H9 (cell line): ENCODE results near the gene TICRR. TPM values are rescaled to one million over a fixed set of nuclear protein-coding genes. Genes with fewer than 3 reads are reported as not detected.
A peak's percentile ranks its signal among the peaks of the same experiment; 100 is the strongest.

Experiments used
- DNase-seq: peaks from one replicate; pipeline ENCODE4 v3.0.0-alpha.2; 2017
- H2AFZ ChIP-seq: one replicate; pipeline ENCODE4 v1.6.1; 2013; ENCODE audit warnings: mild to moderate bottlenecking, low read length, control low read depth, moderate library complexity
- H2AK5ac ChIP-seq: 2 replicates; pipeline ENCODE4 v1.6.1; 2013; ENCODE audit warnings: low read length, control low read depth, mixed read lengths; ENCODE audit not compliant: insufficient read length
- H2BK120ac ChIP-seq: one replicate; pipeline ENCODE4 v1.6.1; 2013; ENCODE audit warnings: low read depth, mild to moderate bottlenecking, low read length, control low read depth, inconsistent platforms; ENCODE audit not compliant: poor library complexity, severe bottlenecking
- H2BK12ac ChIP-seq: 2 replicates; pipeline ENCODE4 v1.6.1; 2013; ENCODE audit warnings: low read length, control low read depth, mixed read lengths, low read depth; ENCODE audit not compliant: insufficient read length
- H2BK15ac ChIP-seq: 2 replicates; pipeline ENCODE4 v1.6.1; 2013; ENCODE audit warnings: low read depth, low read length, control low read depth
- H2BK20ac ChIP-seq: one replicate; pipeline ENCODE4 v1.6.1; 2013; ENCODE audit warnings: low read depth, mild to moderate bottlenecking, low read length, control low read depth, inconsistent platforms; ENCODE audit not compliant: poor library complexity, severe bottlenecking
- H2BK5ac ChIP-seq: 2 replicates; pipeline ENCODE4 v1.6.1; 2013; ENCODE audit warnings: low read length, control low read depth, mixed read lengths; ENCODE audit not compliant: insufficient read length
- H3K14ac ChIP-seq: 2 replicates; pipeline ENCODE4 v1.6.1; 2013; ENCODE audit warnings: low read length, control low read depth; ENCODE audit not compliant: insufficient read depth
- H3K18ac ChIP-seq: 2 replicates; pipeline ENCODE4 v1.6.1; 2013; ENCODE audit warnings: low read depth, mild to moderate bottlenecking, mixed read lengths, low read length, control low read depth; ENCODE audit not compliant: insufficient read length
- H3K23ac ChIP-seq: 2 replicates; pipeline ENCODE4 v1.6.1; 2013; ENCODE audit warnings: low read length, control low read depth, mixed read lengths, low read depth; ENCODE audit not compliant: insufficient read length
- H3K23me2 ChIP-seq: 2 replicates; pipeline ENCODE4 v1.6.1; 2013; ENCODE audit warnings: low read depth, mild to moderate bottlenecking, mixed read lengths, low read length, control low read depth; ENCODE audit not compliant: insufficient read length, poor library complexity, severe bottlenecking
- H3K27ac ChIP-seq: 2 replicates; pipeline ENCODE4 v1.5.1; 2013; ENCODE audit warnings: low read length, control low read depth, mixed read lengths, low read depth; ENCODE audit not compliant: insufficient read length
- H3K27me3 ChIP-seq: 2 replicates; pipeline ENCODE4 v1.6.1; 2013; ENCODE audit warnings: low read length, control low read depth, inconsistent platforms; ENCODE audit not compliant: insufficient read depth
- H3K4ac ChIP-seq: 2 replicates; pipeline ENCODE4 v1.6.1; 2013; ENCODE audit warnings: low read depth, mild to moderate bottlenecking, control low read depth, inconsistent platforms, low read length, moderate library complexity
- H3K4me1 ChIP-seq: 2 replicates; pipeline ENCODE4 v1.6.1; 2013; ENCODE audit warnings: low read length, control low read depth, inconsistent platforms; ENCODE audit not compliant: insufficient read depth
- H3K4me2 ChIP-seq: 2 replicates; pipeline ENCODE4 v1.6.1; 2013; ENCODE audit warnings: low read length, control low read depth, mixed read lengths; ENCODE audit not compliant: insufficient read length, insufficient read depth
- H3K56ac ChIP-seq: 2 replicates; pipeline ENCODE4 v1.6.1; 2013; ENCODE audit warnings: low read depth, mild to moderate bottlenecking, mixed read lengths, low read length, control low read depth; ENCODE audit not compliant: insufficient read length
- H3K79me1 ChIP-seq: 2 replicates; pipeline ENCODE4 v1.6.1; 2013; ENCODE audit warnings: low read depth, mild to moderate bottlenecking, moderate library complexity, low read length, control low read depth, inconsistent platforms; ENCODE audit not compliant: insufficient read depth, poor library complexity, severe bottlenecking
- H3K79me2 ChIP-seq: 2 replicates; pipeline ENCODE4 v1.6.1; 2013; ENCODE audit warnings: low read length, control low read depth, inconsistent platforms; ENCODE audit not compliant: insufficient read depth
- H3K9ac ChIP-seq: 2 replicates; pipeline ENCODE4 v1.6.1; 2013; ENCODE audit warnings: low read length, control low read depth, mixed read lengths; ENCODE audit not compliant: insufficient read length; ENCODE audit errors: extremely low read depth
- H3K9me3 ChIP-seq: one replicate; pipeline ENCODE4 v1.6.1; 2013; ENCODE audit warnings: low read depth, low read length, inconsistent platforms; ENCODE audit not compliant: control insufficient read depth
- H3T11ph ChIP-seq: one replicate; pipeline ENCODE4 v1.6.1; 2013; ENCODE audit warnings: mild to moderate bottlenecking, low read length, control low read depth, inconsistent platforms
- H4K20me1 ChIP-seq: one replicate; pipeline ENCODE4 v1.6.1; 2013; ENCODE audit not compliant: control insufficient read depth, insufficient read length, insufficient read depth
- H4K5ac ChIP-seq: 2 replicates; pipeline ENCODE4 v1.6.1; 2013; ENCODE audit warnings: low read depth, mild to moderate bottlenecking, mixed read lengths, low read length, control low read depth; ENCODE audit not compliant: insufficient read length
- H4K8ac ChIP-seq: replicated peaks from 2 replicates; pipeline ENCODE4 v1.6.1; 2013; ENCODE audit warnings: low read length, control low read depth, mixed read lengths, low read depth; ENCODE audit not compliant: insufficient read length
- H4K91ac ChIP-seq: 2 replicates; pipeline ENCODE4 v1.6.1; 2013; ENCODE audit warnings: low read depth, mild to moderate bottlenecking, moderate library complexity, mixed read lengths, low read length, control low read depth; ENCODE audit not compliant: insufficient read length
- H3K27ac Mint-ChIP-seq, 3 experiments: 2 replicates in 2 of 3; 3 replicates in 1 of 3; pipeline ENCODE4 v1.8.0; 2020 to 2021; ENCODE audit warnings: mixed read lengths in 3 of 3, mild to moderate bottlenecking in 1 of 3, moderate library complexity in 1 of 3
- H3K27me3 Mint-ChIP-seq: 2 replicates; pipeline ENCODE4 v1.8.0; 2021; ENCODE audit warnings: low read depth, mild to moderate bottlenecking, moderate library complexity, mixed read lengths
- H3K36me3 Mint-ChIP-seq, 3 experiments: 2 replicates in 2 of 3; 3 replicates in 1 of 3; pipeline ENCODE4 v1.8.0; 2020 to 2021; ENCODE audit warnings: low read depth in 3 of 3, mixed read lengths in 3 of 3; ENCODE audit not compliant: insufficient read depth in 1 of 3
- H3K4me1 Mint-ChIP-seq, 2 experiments: 2 replicates each; pipeline ENCODE4 v1.8.0; 2020; ENCODE audit warnings: mixed read lengths in 2 of 2
- H3K4me3 Mint-ChIP-seq, 2 experiments: 2 replicates in 1 of 2; 3 replicates in 1 of 2; pipeline ENCODE4 v1.8.0; 2020 to 2021; ENCODE audit warnings: mild to moderate bottlenecking in 2 of 2, mixed read lengths in 2 of 2, moderate library complexity in 1 of 2
- H3K9me3 Mint-ChIP-seq, 2 experiments: 2 replicates in 1 of 2; 3 replicates in 1 of 2; pipeline ENCODE4 v1.8.0; 2020; ENCODE audit warnings: mild to moderate bottlenecking in 2 of 2, mixed read lengths in 2 of 2, moderate library complexity in 1 of 2
- CTCF ChIP-seq: fragments of 200-600 bp; sonication (generic); conservative IDR thresholded peaks from 3 replicates; pipeline ENCODE4 v1.8.0; 2021; ENCODE audit warnings: antibody characterized with exemption, mild to moderate bottlenecking
- WGBS: extraction: QIAGEN DNeasy Blood & Tissue Kit; methylation state at CpG from one replicate; pipeline ENCODE4 v1.1.7; 2013; ENCODE audit warnings: missing lambda C conversion rate, low lambda C conversion rate, mixed read lengths; ENCODE audit not compliant: insufficient read length; ENCODE audit errors: extremely low coverage; 5-methylcytosine and 5-hydroxymethylcytosine counted together
- total RNA-seq: library from RNA; stranded (reverse); gene quantifications from 2 replicates; pipeline ENCODE4 v1.2.1, GENCODE V29; 2021

TICRR gene
- total RNA-seq, 1 experiment from 2014 or later = 26.0 TPM

DNA sequence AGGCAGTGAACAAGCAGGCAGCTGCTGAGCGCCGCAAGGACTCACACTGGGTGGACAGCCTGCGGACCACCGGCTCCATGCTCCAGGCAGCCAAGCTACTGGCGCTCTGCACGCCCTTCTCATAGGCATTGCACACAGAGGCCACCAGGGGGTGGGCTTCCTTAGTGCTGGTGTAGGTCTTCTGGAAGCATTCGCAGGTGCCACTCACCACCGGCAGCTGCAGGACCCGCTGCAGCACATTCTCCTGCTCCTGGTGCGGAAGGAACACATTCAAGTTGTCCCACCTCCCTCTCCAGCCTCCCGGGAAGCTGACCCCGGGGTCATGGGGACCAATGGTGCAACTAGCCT is 97.9 kb downstream of the TICRR start:
- Histone ChIP-seq H3K4ac (no peak overlapping the region), H2BK12ac (no peak overlapping the region), H3K18ac (no peak overlapping the region), H2BK15ac (no peak overlapping the region), H4K8ac (no peak overlapping the region), H3K14ac (no peak overlapping the region), H3K23me2 (no peaks in the 10 kb centered on the region), H2BK120ac (no peak overlapping the region), H3K79me1 (no peaks in the 10 kb centered on the region), H3K56ac (no peak overlapping the region), H2BK5ac (no peak overlapping the region), H3K4me2 (no peak overlapping the region), H3T11ph (no peak overlapping the region), H3K23ac (no peak overlapping the region), H4K20me1 (no peaks in the 10 kb centered on the region), H4K91ac (no peak overlapping the region), H3K4me1 (no peaks in the 10 kb centered on the region), H2AFZ (no peak overlapping the region), H3K9ac (no peak overlapping the region), H3K27ac (no peak overlapping the region), H2BK20ac (no peak overlapping the region), H3K79me2 (no peaks in the 10 kb centered on the region), H3K27me3 (no peaks in the 10 kb centered on the region), H3K9me3 (no peaks in the 10 kb centered on the region), H2AK5ac (no peak overlapping the region), H4K5ac (no peak overlapping the region)
- WGBS = no CpG with 5 or more reads among the region's 12 CpGs
- peak; percentile 88 for TF ChIP-seq CTCF
- peak; percentile 91 for DNase-seq
- no peaks in the 10 kb centered on the region for H3K9me3 Mint-ChIP-seq
- H3K36me3 Mint-ChIP-seq = no peaks in the 10 kb centered on the region; a peak in 1 of 7 replicates
- H3K27me3 Mint-ChIP-seq = peaks cover 19% of the 10 kb centered on the region
- peaks cover 4 to 8% of the 10 kb centered on the region in 2 experiments; a peak in 2 of 4 replicates for H3K4me1 Mint-ChIP-seq
- no peak overlapping the region for H3K27ac Mint-ChIP-seq
- H3K4me3 Mint-ChIP-seq = no peak overlapping the region
